Measurements from ENCODE around the gene NXNL2. TPM values are rescaled to one million over a fixed set of nuclear protein-coding genes. Genes with fewer than 3 reads are reported as not detected.

NXNL2 gene
- total and polyA plus RNA-seq, 2 experiments from 2014 or later: 3.4 to 5.1 TPM

DNA sequence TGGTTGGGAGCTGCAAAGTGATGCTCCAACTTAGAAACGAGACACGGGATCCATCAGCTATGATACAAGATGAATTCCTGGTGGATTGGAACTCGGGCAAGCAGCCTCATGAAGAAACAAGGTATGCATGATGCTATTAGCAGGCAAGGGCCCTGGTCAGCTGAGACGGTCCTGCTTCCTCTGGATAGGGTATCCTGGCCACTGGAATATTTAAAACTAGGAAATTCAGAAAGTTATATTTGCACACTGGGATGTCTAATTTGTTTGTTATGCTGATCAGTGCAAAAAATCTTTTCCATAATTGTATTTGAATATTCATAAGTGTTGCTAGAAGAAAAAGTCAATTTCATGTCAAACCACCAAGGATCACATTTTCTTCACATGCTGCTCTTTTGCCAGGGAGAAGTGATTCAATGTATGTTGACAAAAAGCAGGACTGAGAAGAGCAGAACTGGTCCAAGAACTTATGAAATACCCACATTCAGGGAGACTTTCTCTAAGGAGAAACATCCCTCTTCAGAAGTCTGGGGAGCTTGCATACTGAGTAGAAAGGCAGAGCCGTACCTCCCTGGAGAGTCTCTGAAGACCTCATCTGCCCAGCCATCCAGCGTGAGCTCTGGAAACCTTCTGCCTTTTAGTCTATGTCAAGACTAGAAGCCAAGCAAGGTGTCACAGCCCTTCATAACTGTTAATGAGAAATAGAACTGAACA is 6.7 kb upstream of the NXNL2 start:
- no peak overlapping the region for H3K4me3 Mint-ChIP-seq
- Histone ChIP-seq H3K36me3 (ENCODE audit: insufficient read depth) (no peaks in the 10 kb centered on the region), H3K4me2 (no peak overlapping the region), H3K4me1 (ENCODE audit: insufficient read depth) (peaks cover 24% of the 10 kb centered on the region), H3K79me2 (replicated peaks; ENCODE audit: insufficient read depth) (no peaks in the 10 kb centered on the region), H3K27me3 (ENCODE audit: insufficient read depth) (0 out of 2 replicates have a peak, but pooled peaks cover 2% of the 10 kb centered on the region), H4K20me1 (replicated peaks; ENCODE audit: insufficient read depth) (no peaks in the 10 kb centered on the region), H3F3A (replicated peaks; ENCODE audit: low read depth) (peaks cover 5% of the 10 kb centered on the region), H3K4me3 (no peak overlapping the region), H3K9me2 (ENCODE audit: insufficient read depth) (no peaks in the 10 kb centered on the region), H3K27ac (ENCODE audit: low read depth) (no peak overlapping the region), H2AFZ (no peak overlapping the region)
- no peaks in the 10 kb centered on the region; the same call in 2 of the 3 replicates for H3K9me3 Mint-ChIP-seq
- no peak overlapping the region for H3K27ac Mint-ChIP-seq
- H3K36me3 Mint-ChIP-seq (ENCODE audit: low read depth): no peaks in the 10 kb centered on the region
- TF ChIP-seq, protein P1, sequence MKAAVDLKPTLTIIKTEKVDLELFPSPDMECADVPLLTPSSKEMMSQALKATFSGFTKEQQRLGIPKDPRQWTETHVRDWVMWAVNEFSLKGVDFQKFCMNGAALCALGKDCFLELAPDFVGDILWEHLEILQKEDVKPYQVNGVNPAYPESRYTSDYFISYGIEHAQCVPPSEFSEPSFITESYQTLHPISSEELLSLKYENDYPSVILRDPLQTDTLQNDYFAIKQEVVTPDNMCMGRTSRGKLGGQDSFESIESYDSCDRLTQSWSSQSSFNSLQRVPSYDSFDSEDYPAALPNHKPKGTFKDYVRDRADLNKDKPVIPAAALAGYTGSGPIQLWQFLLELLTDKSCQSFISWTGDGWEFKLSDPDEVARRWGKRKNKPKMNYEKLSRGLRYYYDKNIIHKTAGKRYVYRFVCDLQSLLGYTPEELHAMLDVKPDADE (IDR thresholded peaks at IDR 0.05): no peak
- TF ChIP-seq EZH2 (IDR thresholded peaks at IDR 0.05; ENCODE audit: low read depth, unreplicated experiment): no peak
- no peak for TF ChIP-seq STAT1 (IDR thresholded peaks at IDR 0.05; ENCODE audit: unreplicated experiment)
- TF ChIP-seq, protein P2, sequence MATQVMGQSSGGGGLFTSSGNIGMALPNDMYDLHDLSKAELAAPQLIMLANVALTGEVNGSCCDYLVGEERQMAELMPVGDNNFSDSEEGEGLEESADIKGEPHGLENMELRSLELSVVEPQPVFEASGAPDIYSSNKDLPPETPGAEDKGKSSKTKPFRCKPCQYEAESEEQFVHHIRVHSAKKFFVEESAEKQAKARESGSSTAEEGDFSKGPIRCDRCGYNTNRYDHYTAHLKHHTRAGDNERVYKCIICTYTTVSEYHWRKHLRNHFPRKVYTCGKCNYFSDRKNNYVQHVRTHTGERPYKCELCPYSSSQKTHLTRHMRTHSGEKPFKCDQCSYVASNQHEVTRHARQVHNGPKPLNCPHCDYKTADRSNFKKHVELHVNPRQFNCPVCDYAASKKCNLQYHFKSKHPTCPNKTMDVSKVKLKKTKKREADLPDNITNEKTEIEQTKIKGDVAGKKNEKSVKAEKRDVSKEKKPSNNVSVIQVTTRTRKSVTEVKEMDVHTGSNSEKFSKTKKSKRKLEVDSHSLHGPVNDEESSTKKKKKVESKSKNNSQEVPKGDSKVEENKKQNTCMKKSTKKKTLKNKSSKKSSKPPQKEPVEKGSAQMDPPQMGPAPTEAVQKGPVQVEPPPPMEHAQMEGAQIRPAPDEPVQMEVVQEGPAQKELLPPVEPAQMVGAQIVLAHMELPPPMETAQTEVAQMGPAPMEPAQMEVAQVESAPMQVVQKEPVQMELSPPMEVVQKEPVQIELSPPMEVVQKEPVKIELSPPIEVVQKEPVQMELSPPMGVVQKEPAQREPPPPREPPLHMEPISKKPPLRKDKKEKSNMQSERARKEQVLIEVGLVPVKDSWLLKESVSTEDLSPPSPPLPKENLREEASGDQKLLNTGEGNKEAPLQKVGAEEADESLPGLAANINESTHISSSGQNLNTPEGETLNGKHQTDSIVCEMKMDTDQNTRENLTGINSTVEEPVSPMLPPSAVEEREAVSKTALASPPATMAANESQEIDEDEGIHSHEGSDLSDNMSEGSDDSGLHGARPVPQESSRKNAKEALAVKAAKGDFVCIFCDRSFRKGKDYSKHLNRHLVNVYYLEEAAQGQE (IDR thresholded peaks at IDR 0.05; ENCODE audit: unreplicated experiment): no peak
- TF ChIP-seq POLR2AphosphoS5 (IDR thresholded peaks at IDR 0.05; ENCODE audit: low read depth): no peak
- no peak for TF ChIP-seq ZNF331 (CRISPR knock-in tag; IDR thresholded peaks at IDR 0.05; ENCODE audit: low read depth)
- no peak for TF ChIP-seq EZH2phosphoT487 (IDR thresholded peaks at IDR 0.05; ENCODE audit: unreplicated experiment)
- TF ChIP-seq, protein P3, sequence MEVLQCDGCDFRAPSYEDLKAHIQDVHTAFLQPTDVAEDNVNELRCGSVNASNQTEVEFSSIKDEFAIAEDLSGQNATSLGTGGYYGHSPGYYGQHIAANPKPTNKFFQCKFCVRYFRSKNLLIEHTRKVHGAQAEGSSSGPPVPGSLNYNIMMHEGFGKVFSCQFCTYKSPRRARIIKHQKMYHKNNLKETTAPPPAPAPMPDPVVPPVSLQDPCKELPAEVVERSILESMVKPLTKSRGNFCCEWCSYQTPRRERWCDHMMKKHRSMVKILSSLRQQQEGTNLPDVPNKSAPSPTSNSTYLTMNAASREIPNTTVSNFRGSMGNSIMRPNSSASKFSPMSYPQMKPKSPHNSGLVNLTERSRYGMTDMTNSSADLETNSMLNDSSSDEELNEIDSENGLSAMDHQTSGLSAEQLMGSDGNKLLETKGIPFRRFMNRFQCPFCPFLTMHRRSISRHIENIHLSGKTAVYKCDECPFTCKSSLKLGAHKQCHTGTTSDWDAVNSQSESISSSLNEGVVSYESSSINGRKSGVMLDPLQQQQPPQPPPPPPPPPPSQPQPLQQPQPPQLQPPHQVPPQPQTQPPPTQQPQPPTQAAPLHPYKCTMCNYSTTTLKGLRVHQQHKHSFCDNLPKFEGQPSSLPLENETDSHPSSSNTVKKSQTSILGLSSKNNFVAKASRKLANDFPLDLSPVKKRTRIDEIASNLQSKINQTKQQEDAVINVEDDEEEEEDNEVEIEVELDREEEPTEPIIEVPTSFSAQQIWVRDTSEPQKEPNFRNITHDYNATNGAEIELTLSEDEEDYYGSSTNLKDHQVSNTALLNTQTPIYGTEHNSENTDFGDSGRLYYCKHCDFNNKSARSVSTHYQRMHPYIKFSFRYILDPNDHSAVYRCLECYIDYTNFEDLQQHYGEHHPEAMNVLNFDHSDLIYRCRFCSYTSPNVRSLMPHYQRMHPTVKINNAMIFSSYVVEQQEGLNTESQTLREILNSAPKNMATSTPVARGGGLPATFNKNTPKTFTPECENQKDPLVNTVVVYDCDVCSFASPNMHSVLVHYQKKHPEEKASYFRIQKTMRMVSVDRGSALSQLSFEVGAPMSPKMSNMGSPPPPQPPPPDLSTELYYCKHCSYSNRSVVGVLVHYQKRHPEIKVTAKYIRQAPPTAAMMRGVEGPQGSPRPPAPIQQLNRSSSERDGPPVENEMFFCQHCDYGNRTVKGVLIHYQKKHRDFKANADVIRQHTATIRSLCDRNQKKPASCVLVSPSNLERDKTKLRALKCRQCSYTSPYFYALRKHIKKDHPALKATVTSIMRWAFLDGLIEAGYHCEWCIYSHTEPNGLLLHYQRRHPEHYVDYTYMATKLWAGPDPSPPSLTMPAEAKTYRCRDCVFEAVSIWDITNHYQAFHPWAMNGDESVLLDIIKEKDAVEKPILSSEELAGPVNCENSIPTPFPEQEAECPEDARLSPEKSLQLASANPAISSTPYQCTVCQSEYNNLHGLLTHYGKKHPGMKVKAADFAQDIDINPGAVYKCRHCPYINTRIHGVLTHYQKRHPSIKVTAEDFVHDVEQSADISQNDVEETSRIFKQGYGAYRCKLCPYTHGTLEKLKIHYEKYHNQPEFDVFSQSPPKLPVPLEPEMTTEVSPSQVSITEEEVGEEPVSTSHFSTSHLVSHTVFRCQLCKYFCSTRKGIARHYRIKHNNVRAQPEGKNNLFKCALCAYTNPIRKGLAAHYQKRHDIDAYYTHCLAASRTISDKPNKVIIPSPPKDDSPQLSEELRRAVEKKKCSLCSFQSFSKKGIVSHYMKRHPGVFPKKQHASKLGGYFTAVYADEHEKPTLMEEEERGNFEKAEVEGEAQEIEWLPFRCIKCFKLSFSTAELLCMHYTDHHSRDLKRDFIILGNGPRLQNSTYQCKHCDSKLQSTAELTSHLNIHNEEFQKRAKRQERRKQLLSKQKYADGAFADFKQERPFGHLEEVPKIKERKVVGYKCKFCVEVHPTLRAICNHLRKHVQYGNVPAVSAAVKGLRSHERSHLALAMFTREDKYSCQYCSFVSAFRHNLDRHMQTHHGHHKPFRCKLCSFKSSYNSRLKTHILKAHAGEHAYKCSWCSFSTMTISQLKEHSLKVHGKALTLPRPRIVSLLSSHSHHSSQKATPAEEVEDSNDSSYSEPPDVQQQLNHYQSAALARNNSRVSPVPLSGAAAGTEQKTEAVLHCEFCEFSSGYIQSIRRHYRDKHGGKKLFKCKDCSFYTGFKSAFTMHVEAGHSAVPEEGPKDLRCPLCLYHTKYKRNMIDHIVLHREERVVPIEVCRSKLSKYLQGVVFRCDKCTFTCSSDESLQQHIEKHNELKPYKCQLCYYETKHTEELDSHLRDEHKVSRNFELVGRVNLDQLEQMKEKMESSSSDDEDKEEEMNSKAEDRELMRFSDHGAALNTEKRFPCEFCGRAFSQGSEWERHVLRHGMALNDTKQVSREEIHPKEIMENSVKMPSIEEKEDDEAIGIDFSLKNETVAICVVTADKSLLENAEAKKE (CRISPR knock-in tag; IDR thresholded peaks at IDR 0.05): no peak
- TF ChIP-seq CREB1 (CRISPR knock-in tag; IDR thresholded peaks at IDR 0.05; ENCODE audit: low read depth): no peak
- TF ChIP-seq NANOG (IDR thresholded peaks at IDR 0.05; ENCODE audit: borderline replicate concordance): no peak
- no peak for TF ChIP-seq JUNB (IDR thresholded peaks at IDR 0.05; ENCODE audit: unreplicated experiment)
- TF ChIP-seq ZNF114 (CRISPR knock-in tag; IDR thresholded peaks at IDR 0.05): no peak
- TF ChIP-seq, protein P4, sequence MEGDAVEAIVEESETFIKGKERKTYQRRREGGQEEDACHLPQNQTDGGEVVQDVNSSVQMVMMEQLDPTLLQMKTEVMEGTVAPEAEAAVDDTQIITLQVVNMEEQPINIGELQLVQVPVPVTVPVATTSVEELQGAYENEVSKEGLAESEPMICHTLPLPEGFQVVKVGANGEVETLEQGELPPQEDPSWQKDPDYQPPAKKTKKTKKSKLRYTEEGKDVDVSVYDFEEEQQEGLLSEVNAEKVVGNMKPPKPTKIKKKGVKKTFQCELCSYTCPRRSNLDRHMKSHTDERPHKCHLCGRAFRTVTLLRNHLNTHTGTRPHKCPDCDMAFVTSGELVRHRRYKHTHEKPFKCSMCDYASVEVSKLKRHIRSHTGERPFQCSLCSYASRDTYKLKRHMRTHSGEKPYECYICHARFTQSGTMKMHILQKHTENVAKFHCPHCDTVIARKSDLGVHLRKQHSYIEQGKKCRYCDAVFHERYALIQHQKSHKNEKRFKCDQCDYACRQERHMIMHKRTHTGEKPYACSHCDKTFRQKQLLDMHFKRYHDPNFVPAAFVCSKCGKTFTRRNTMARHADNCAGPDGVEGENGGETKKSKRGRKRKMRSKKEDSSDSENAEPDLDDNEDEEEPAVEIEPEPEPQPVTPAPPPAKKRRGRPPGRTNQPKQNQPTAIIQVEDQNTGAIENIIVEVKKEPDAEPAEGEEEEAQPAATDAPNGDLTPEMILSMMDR (conservative IDR thresholded peaks at IDR 0.05; ENCODE audit: low read depth in 2 of 2): no peak
- ATAC-seq (no peak), DNase-seq (ENCODE audit: low spot score) (no peak)
- H3K27me3 Mint-ChIP-seq (ENCODE audit: insufficient read depth, low read depth, poor library complexity): peaks cover 22% of the 10 kb centered on the region
- peaks cover 37% of the 10 kb centered on the region for H3K4me1 Mint-ChIP-seq
